HG03342 (cell line): ENCODE data around the gene GPC1.

ENCODE experiments used
- ATAC-seq: cut with Tn5 transposase; IDR thresholded peaks from one replicate; pipeline ENCODE4 v1.9.1; 2021; ENCODE audit warnings: mild to moderate bottlenecking, moderate library complexity; ENCODE audit not compliant: unreplicated experiment

The GPC1 gene

GRCh38 chr2:240455272-240455646, 19.8 kb downstream of the GPC1 start:
- no peak for ATAC-seq

GRCh38 chr2:240455647-240456446, 20.4 kb downstream of the GPC1 start:
- no peak for ATAC-seq

GRCh38 chr2:240456447-240457222, 21.2 kb downstream of the GPC1 start:
- ATAC-seq: no peak

- no peak for ATAC-seq
Observed at GRCh38 chr2:240457223-240458043, 22.0 kb downstream of the GPC1 start.

- ATAC-seq: no peak
Observed at GRCh38 chr2:240458044-240458899, 22.8 kb downstream of the GPC1 start.

GRCh38 chr2:240458900-240459391, 23.5 kb downstream of the GPC1 start:
- no peak for ATAC-seq

GRCh38 chr2:240459401-240460252, 24.2 kb downstream of the GPC1 start:
- ATAC-seq: no peak

- ATAC-seq: no peak
Observed at GRCh38 chr2:240460253-240460711, 24.8 kb downstream of the GPC1 start.

GRCh38 chr2:240460781-240461431, 25.4 kb downstream of the GPC1 start:
- ATAC-seq: no peak

- no peak for ATAC-seq
Observed at GRCh38 chr2:240461471-240462072, 26.1 kb downstream of the GPC1 start.

GRCh38 chr2:240462073-240462706, 26.7 kb downstream of the GPC1 start:
- ATAC-seq: no peak

- ATAC-seq: no peak
Observed at GRCh38 chr2:240462707-240463273, 27.3 kb downstream of the GPC1 start.

- no peak for ATAC-seq
Observed at GRCh38 chr2:240463274-240463865, 27.9 kb downstream of the GPC1 start.

- no peak for ATAC-seq
Observed at GRCh38 chr2:240463866-240464481, 28.5 kb downstream of the GPC1 start.

GRCh38 chr2:240464514-240465241, 29.2 kb downstream of the GPC1 start:
- ATAC-seq: no peak

GRCh38 chr2:240465268-240465764, 29.9 kb downstream of the GPC1 start:
- ATAC-seq: no peak
